GM23248 (cell line): Measurements from ENCODE around the gene HFM1. TPM values are rescaled to one million over a fixed set of nuclear protein-coding genes. Genes with fewer than 3 reads are reported as not detected.
A peak's percentile ranks its signal among the peaks of the same experiment; 100 is the strongest.

Experiments used
- DNase-seq: peaks from one replicate; pipeline ENCODE4 v3.0.0-alpha.2; 2015
- H2AFZ ChIP-seq: fragments of 200-600 bp; sonication (generic); 2 replicates; pipeline ENCODE4 v1.6.1; 2016; ENCODE audit warnings: antibody characterized with exemption
- H3F3A ChIP-seq: fragments of 200-600 bp; sonication (generic); 2 replicates; pipeline ENCODE4 v1.6.1; 2016; ENCODE audit warnings: mild to moderate bottlenecking, antibody characterized with exemption, mixed run types; ENCODE audit not compliant: insufficient read depth
- H3K27ac ChIP-seq: fragments of 200-600 bp; sonication (generic); 2 replicates; pipeline ENCODE4 v1.5.1; 2016; ENCODE audit warnings: mild to moderate bottlenecking
- H3K27me3 ChIP-seq: fragments of 200-600 bp; sonication (generic); replicated peaks from 2 replicates; pipeline ENCODE4 v1.6.1; 2016; ENCODE audit warnings: mild to moderate bottlenecking; ENCODE audit not compliant: insufficient read depth
- H3K36me3 ChIP-seq: fragments of 200-600 bp; sonication (generic); 2 replicates; pipeline ENCODE4 v1.6.1; 2016; ENCODE audit warnings: low read depth, mild to moderate bottlenecking
- H3K4me1 ChIP-seq: fragments of 200-600 bp; sonication (generic); 2 replicates; pipeline ENCODE4 v1.6.1; 2016; ENCODE audit warnings: mild to moderate bottlenecking; ENCODE audit not compliant: insufficient read depth
- H3K4me2 ChIP-seq: fragments of 200-600 bp; sonication (generic); one replicate; pipeline ENCODE4 v1.6.1; 2016; ENCODE audit warnings: mild to moderate bottlenecking; ENCODE audit not compliant: unreplicated experiment
- H3K4me3 ChIP-seq: fragments of 200-600 bp; sonication (generic); 2 replicates; pipeline ENCODE4 v1.5.1; 2016; ENCODE audit warnings: mild to moderate bottlenecking
- H3K79me2 ChIP-seq: fragments of 200-600 bp; sonication (generic); 2 replicates; pipeline ENCODE4 v1.6.1; 2016; ENCODE audit warnings: mild to moderate bottlenecking; ENCODE audit not compliant: insufficient read depth
- H3K9ac ChIP-seq: fragments of 200-600 bp; sonication (generic); 2 replicates; pipeline ENCODE4 v1.6.1; 2016; ENCODE audit warnings: mild to moderate bottlenecking
- H3K9me2 ChIP-seq: fragments of 200-600 bp; sonication (generic); 2 replicates; pipeline ENCODE4 v1.6.1; 2016; ENCODE audit warnings: mixed run types, mild to moderate bottlenecking, moderate library complexity; ENCODE audit not compliant: insufficient read depth
- H3K9me3 ChIP-seq: fragments of 200-600 bp; sonication (generic); one replicate; pipeline ENCODE4 v1.6.1; 2017; ENCODE audit warnings: low read depth
- H4K20me1 ChIP-seq: fragments of 200-600 bp; sonication (generic); 2 replicates; pipeline ENCODE4 v1.6.0; 2016; ENCODE audit not compliant: insufficient read depth
- EZH2 ChIP-seq: fragments of 200-600 bp; sonication (generic); IDR thresholded peaks from 2 replicates; pipeline ENCODE4 v1.6.1; 2018; ENCODE audit warnings: antibody characterized with exemption, mild to moderate bottlenecking; ENCODE audit not compliant: insufficient read depth, poor library complexity, severe bottlenecking
- EZH2phosphoT487 ChIP-seq: fragments of 200-600 bp; sonication (generic); IDR thresholded peaks from 2 replicates; pipeline ENCODE4 v1.6.1; 2018; ENCODE audit warnings: antibody characterized with exemption, moderate library complexity, mild to moderate bottlenecking, low read depth; ENCODE audit not compliant: insufficient read depth
- WGBS, 2 experiments: methylation state at CpG; one replicate each; pipeline ENCODE4 v1.1.6; 2015 to 2017; ENCODE audit warnings: low lambda C conversion rate in 2 of 2, low coverage in 1 of 2; ENCODE audit errors: missing lambda C conversion rate in 2 of 2; 5-methylcytosine and 5-hydroxymethylcytosine counted together
- in situ Hi-C: fragments of 300-500 bp; cut with MboI; formaldehyde crosslinking; loops from 2 replicates; pipeline ENCODE4 v1.15.0; 2020
- polyA plus RNA-seq: library from polyadenylated mRNA; unstranded; fragments of >200 nt; fragmentation: Nextera tagmentation; extraction: Ambion mirVana; gene quantifications from 2 replicates; pipeline ENCODE4 v1.2.1, GENCODE V29; 2016
- total RNA-seq: library from RNA; depleted of rRNA; stranded (reverse); fragments of >200 nt; shearing (Covaris generic); gene quantifications from 2 replicates; pipeline ENCODE4 v1.2.3, GENCODE V29; 2014

HFM1 gene
- total and polyA plus RNA-seq, 2 experiments from 2014 or later: under 0.01 TPM; not detected in 1

GRCh38 chr1:91345395-91346005, 59.1 kb downstream of the HFM1 start:
- Histone ChIP-seq H4K20me1 (no peaks in the 10 kb centered on the region), H3K79me2 (no peaks in the 10 kb centered on the region), H3K27me3 (no peaks in the 10 kb centered on the region), H3K4me2 (no peak overlapping the region), H3K4me3 (no peak overlapping the region), H3K9me3 (no peaks in the 10 kb centered on the region), H3K4me1 (no peaks in the 10 kb centered on the region), H2AFZ (no peak overlapping the region), H3K36me3 (no peaks in the 10 kb centered on the region), H3K9me2 (no peaks in the 10 kb centered on the region), H3K9ac (no peak overlapping the region), H3K27ac (no peak overlapping the region), H3F3A (no peaks in the 10 kb centered on the region)
- in situ Hi-C loops: no loop called here
- TF ChIP-seq EZH2phosphoT487: no peak
- no peak for TF ChIP-seq EZH2
- no peak for DNase-seq
- 54 to 55% methylated on average over 4 of the region's 4 CpGs for WGBS, 2 experiments

DNA sequence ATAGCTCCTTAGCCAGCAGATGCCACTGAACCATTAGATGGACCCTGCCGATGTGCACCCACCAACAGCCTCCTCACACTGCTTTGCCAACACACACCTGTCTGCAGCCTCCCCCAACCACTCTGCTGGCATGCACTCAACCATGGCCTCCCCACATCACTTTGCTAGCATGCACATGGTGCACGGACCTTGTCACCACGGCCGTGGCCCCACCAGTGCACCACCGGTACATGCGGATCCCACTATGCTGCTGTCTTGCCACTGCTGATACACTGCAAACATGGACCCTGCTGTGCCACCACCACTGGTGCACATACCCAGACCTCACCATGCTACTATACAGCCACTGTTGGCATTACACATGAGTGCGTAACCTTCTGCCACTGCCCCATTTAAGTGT, 66.1 kb downstream of the HFM1 start:
- Histone ChIP-seq H4K20me1 (no peaks in the 10 kb centered on the region), H3F3A (no peaks in the 10 kb centered on the region), H3K4me2 (no peak overlapping the region), H3K9me3 (no peaks in the 10 kb centered on the region), H3K4me1 (no peaks in the 10 kb centered on the region), H3K9me2 (no peaks in the 10 kb centered on the region), H3K27me3 (no peaks in the 10 kb centered on the region), H3K36me3 (no peaks in the 10 kb centered on the region), H3K79me2 (no peaks in the 10 kb centered on the region), H3K27ac (no peak overlapping the region), H3K4me3 (no peak overlapping the region), H3K9ac (no peak overlapping the region), H2AFZ (no peak overlapping the region)
- 81 to 86% methylated on average over 7 of the region's 7 CpGs for WGBS, 2 experiments
- no peak for DNase-seq
- in situ Hi-C loops: no loop called here
- TF ChIP-seq EZH2phosphoT487 (no peak), EZH2 (no peak)

GRCh38 chr1:91335603-91336002, 69.0 kb downstream of the HFM1 start:
- no peak for TF ChIP-seq EZH2
- TF ChIP-seq EZH2phosphoT487: no peak
- no peaks in the 10 kb centered on the region for H3K9me2 ChIP-seq
- DNase-seq: no peak
- no peaks in the 10 kb centered on the region for H3K9me3 ChIP-seq
- no peak overlapping the region for H3K4me3 ChIP-seq
- H3K79me2 ChIP-seq: no peaks in the 10 kb centered on the region
- H3K27me3 ChIP-seq: no peaks in the 10 kb centered on the region
- no peaks in the 10 kb centered on the region for H3F3A ChIP-seq
- no peaks in the 10 kb centered on the region for H3K4me1 ChIP-seq
- no peak overlapping the region for H2AFZ ChIP-seq
- no peak overlapping the region for H3K27ac ChIP-seq
- no peak overlapping the region for H3K4me2 ChIP-seq
- no peaks in the 10 kb centered on the region for H3K36me3 ChIP-seq
- 16 to 31% methylated on average over 2 of the region's 2 CpGs for WGBS, 2 experiments
- in situ Hi-C loops: no loop called here
- H3K9ac ChIP-seq: no peak overlapping the region
- no peaks in the 10 kb centered on the region for H4K20me1 ChIP-seq

DNA sequence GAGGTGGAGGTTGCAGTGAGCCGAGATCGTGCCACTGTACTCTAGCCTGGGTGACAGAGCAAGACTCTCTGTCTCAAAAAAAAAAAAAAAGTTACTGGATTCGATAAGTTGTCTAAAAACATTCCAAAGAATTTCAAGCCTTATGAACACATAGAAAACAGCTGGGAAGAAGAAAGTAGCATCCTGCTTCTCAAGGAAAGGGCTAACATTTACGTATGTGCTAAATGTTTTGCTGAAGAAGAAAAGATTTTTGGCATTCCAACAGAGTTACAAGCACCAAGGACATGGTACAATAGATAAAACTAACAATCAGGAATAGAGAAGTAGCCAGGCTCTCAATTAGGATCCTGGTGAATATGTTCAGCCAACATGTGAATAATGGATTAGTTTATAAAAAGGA, 69.8 kb downstream of the HFM1 start:
- in situ Hi-C loops: no loop called here
- no peak for TF ChIP-seq EZH2
- no peak for TF ChIP-seq EZH2phosphoT487
- no peak overlapping the region for H3K4me2 ChIP-seq
- H3F3A ChIP-seq: no peaks in the 10 kb centered on the region
- no peaks in the 10 kb centered on the region for H3K9me3 ChIP-seq
- H3K9ac ChIP-seq: no peak overlapping the region
- H3K9me2 ChIP-seq: no peaks in the 10 kb centered on the region
- no peak overlapping the region for H3K4me3 ChIP-seq
- H3K79me2 ChIP-seq: no peaks in the 10 kb centered on the region
- H3K27ac ChIP-seq: no peak overlapping the region
- no peak overlapping the region for H2AFZ ChIP-seq
- 55 to 58% methylated on average over 4 of the region's 4 CpGs for WGBS, 2 experiments
- no peaks in the 10 kb centered on the region for H4K20me1 ChIP-seq
- no peaks in the 10 kb centered on the region for H3K36me3 ChIP-seq
- DNase-seq: peak; percentile 4
- H3K27me3 ChIP-seq: no peaks in the 10 kb centered on the region
- H3K4me1 ChIP-seq: no peaks in the 10 kb centered on the region

DNA sequence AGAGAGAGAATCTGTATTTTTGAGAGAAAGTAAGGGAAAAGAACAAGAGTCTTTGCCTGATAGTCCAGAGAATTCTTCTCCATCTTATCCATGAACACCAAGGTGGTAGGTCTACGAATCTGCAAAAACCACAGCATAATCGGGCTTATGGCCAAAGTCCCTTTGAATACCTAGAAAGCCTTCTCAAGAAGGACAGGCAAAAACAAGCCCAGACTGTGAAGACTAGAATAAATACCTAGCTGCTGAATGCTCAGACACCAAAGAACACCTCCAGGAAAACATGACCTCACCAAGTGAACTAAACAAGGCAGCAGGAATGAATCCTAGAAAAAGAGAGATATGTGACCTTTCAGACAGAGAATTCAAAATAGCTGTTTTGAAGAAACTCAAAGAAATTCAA, 79.2 kb downstream of the HFM1 start:
- Histone ChIP-seq H3K4me1 (no peaks in the 10 kb centered on the region), H3K27me3 (no peaks in the 10 kb centered on the region), H3K9ac (no peak overlapping the region), H3K9me3 (no peaks in the 10 kb centered on the region), H3K36me3 (no peaks in the 10 kb centered on the region), H3K4me2 (no peak overlapping the region), H3F3A (no peaks in the 10 kb centered on the region), H3K9me2 (no peaks in the 10 kb centered on the region), H2AFZ (no peak overlapping the region), H3K27ac (no peak overlapping the region), H3K4me3 (no peak overlapping the region), H3K79me2 (no peaks in the 10 kb centered on the region), H4K20me1 (no peaks in the 10 kb centered on the region; the same call in 1 of the 2 replicates)
- no peak for DNase-seq
- no peak for TF ChIP-seq EZH2
- WGBS, 2 experiments: 83 to 93% methylated on average over 2 of the region's 2 CpGs
- in situ Hi-C loops: no loop called here
